Subcutaneous abdominal adipose tissue (tissue), 5 donors: ENCODE results near the gene MYLK4.
A peak's percentile ranks its signal among the peaks of the same experiment; 100 is the strongest.

Experiments
- H3K27ac ChIP-seq: one replicate; pipeline ENCODE4 v1.7.0; 2013; ENCODE audit warnings: low read depth, mild to moderate bottlenecking, inconsistent platforms, low read length, moderate library complexity
- H3K27me3 ChIP-seq, 5 donors: one replicate each; pipeline ENCODE4 v1.7.0; 2013; ENCODE audit warnings: low read length in 5 of 5, inconsistent platforms in 1 of 5; ENCODE audit not compliant: control insufficient read depth in 5 of 5, insufficient read depth in 4 of 5
- H3K36me3 ChIP-seq, 5 donors: one replicate each; pipeline ENCODE4 v1.7.0; 2013; ENCODE audit warnings: low read length in 5 of 5; ENCODE audit not compliant: control insufficient read depth in 5 of 5, insufficient read depth in 5 of 5
- H3K4me1 ChIP-seq, 5 donors: one replicate each; pipeline ENCODE4 v1.7.0; 2013; ENCODE audit warnings: low read length in 5 of 5, mild to moderate bottlenecking in 3 of 5, moderate library complexity in 1 of 5; ENCODE audit not compliant: control insufficient read depth in 5 of 5, insufficient read depth in 5 of 5
- H3K4me3 ChIP-seq, 5 donors: one replicate each; pipeline ENCODE4 v1.7.0; 2013; ENCODE audit warnings: low read length in 5 of 5, low read depth in 1 of 5
- H3K9ac ChIP-seq, 5 donors: one replicate each; pipeline ENCODE4 v1.7.0; 2013; ENCODE audit warnings: low read length in 5 of 5, mild to moderate bottlenecking in 4 of 5, moderate library complexity in 3 of 5
- H3K9me3 ChIP-seq, 5 donors: one replicate each; pipeline ENCODE4 v1.7.0; 2013; ENCODE audit warnings: low read length in 5 of 5; ENCODE audit not compliant: control insufficient read depth in 5 of 5
- donor health status: healthy.
- donor health status: healthy.
- donor health status: healthy.
- donor health status: healthy.
- donor health status: healthy.

The MYLK4 gene

DNA sequence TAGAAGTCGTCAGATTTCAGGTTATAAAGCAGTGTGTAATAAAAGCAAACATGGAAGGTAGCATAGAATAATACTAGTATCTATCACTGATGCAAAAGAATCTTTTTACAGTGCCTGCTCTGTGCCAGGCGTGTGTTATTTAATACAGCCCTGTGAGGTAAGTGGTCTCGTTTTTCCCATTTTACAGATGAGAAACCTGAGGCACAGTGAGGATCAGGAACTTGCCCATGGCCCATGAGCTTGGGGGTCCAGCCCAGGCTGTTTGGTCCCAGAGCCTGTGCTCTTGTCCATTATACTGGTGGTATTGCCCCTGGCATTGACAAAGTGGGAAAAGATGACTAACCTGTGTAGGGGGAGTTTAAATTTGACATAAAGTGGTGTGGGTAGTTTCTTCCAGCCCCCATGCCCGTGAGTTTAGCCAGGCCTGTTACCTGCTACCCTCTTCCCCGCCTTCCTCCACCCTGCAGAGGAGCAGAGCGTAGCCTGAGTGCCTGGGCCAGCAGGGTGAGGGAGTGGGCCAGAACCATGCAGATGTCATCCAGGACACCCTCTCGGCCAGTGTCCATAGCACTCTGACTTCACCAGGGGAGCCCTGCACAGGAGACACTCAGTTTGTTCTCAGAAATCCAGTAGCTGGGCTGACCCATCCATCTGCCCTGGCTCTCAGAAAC lies 31.1 kb upstream of the MYLK4 start:
- Histone ChIP-seq H3K27me3 (no peaks in the 10 kb centered on the region), H3K4me1 (no peaks in the 10 kb centered on the region), H3K9me3 (no peaks in the 10 kb centered on the region), H3K4me3 (no peak overlapping the region), H3K9ac (no peak overlapping the region), H3K27ac (no peak overlapping the region), H3K36me3 (peaks cover 3 to 68% (median 55%) of the 10 kb centered on the region in 5 donors)

DNA sequence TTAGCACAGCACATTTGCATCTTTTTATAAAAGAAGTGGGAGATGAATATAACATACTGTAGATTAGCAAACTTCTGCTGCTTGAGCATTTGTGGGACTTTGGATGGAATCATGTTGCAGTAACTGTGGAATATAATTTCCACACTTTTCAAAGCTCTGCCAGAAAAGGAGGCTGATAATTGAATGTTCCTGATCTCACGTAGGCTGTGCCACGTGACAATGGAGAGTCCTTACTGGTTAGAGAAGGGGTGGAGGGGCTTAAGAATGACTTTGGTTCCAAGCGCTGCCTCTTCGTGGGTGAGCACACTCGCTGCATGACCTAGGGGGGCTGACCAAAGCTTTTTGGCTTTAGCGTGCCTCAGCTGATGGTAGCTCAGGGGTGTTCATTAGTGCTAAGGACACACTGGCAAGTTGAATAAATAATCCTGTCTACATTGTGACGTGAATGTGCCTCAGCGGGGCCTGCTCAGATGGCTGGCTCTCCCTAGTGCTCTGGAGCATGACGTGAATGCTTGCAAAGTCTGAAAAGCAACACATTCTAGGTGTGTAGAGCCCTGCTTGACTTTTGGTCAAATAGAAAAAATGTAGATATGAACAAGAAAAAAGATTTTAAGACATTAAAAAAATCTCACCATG lies 29.5 kb upstream of the MYLK4 start:
- no peaks in the 10 kb centered on the region for H3K27me3 ChIP-seq
- H3K4me3 ChIP-seq = no peak overlapping the region
- no peaks in the 10 kb centered on the region for H3K4me1 ChIP-seq
- no peak overlapping the region for H3K27ac ChIP-seq
- H3K9me3 ChIP-seq = no peaks in the 10 kb centered on the region
- H3K9ac ChIP-seq = peak overlapping the region in 1 of 5 donors; percentile 7
- H3K36me3 ChIP-seq = peaks cover 7 to 63% (median 48%) of the 10 kb centered on the region in 5 donors

DNA sequence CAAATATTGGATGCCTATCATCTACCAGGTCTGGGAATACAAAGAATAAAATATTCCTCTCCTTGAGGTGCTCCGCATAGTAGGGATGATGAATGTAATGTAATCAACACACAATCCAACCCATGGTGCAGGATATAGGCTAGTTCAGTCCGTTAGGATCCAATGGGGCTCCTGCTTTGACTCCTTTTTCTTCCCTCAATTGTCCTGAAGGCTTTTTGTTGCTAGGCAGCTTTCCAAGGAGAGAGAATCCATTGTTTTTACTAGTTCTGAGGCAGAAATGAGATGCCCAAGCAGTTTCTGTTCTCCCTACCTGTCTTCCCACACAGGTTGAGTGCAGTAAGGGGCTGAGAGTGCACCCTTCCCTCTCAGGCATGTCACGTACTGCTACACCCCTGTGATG lies 26.5 kb upstream of the MYLK4 start:
- Histone ChIP-seq H3K9me3 (no peaks in the 10 kb centered on the region), H3K27me3 (no peaks in the 10 kb centered on the region), H3K4me1 (no peaks in the 10 kb centered on the region), H3K36me3 (peaks cover 12 to 62% (median 45%) of the 10 kb centered on the region in 5 donors), H3K9ac (no peak overlapping the region), H3K4me3 (no peak overlapping the region), H3K27ac (no peak overlapping the region)

DNA sequence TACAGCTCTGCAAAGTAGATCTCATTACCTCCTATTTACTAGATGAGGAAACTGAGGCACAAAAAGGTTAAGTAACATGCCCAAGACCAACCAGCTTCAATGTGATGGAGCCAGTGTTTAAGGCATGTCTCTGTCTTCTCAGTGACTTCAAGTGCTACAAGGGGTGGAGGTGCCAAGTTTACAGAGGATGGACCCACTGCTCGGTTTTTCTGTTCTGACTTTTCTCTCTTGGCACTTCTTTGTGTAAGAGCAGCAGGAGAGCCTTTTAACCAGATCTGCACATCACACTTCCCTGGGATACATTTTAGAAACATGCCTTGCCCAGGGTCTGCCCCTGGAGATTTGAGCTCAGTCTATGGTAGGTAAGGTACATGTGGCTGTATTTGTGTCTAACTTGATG lies 24.3 kb upstream of the MYLK4 start:
- Histone ChIP-seq H3K9ac (no peak overlapping the region), H3K27me3 (no peaks in the 10 kb centered on the region), H3K4me1 (peaks cover 0 to 6% (median 3%) of the 10 kb centered on the region in 5 donors), H3K4me3 (no peak overlapping the region), H3K36me3 (peaks cover 12 to 51% (median 32%) of the 10 kb centered on the region in 5 donors), H3K9me3 (no peaks in the 10 kb centered on the region), H3K27ac (no peak overlapping the region)

DNA sequence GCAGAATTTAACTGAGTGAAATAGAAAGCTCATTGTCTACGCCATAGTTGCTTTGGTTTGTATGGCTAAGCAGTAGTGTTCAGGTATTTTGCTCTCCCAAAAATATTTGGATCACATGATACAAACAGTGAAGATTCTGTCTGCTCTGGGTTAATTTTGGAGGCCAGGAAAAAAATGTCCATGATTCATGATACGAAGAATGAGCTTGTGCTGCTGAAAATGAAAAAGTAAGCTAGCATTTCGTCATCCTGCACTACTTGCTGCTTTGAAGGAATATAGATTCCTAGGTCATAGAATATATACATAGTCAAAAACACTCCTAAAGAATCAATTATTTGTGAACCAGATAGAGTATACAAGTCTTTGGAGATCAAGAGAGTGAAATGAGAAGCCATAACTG lies 22.7 kb upstream of the MYLK4 start:
- H3K36me3 ChIP-seq = peaks cover 9 to 38% (median 22%) of the 10 kb centered on the region in 5 donors
- H3K9me3 ChIP-seq = no peaks in the 10 kb centered on the region
- H3K9ac ChIP-seq = no peak overlapping the region
- no peak overlapping the region for H3K27ac ChIP-seq
- peaks cover 0 to 14% (median 6%) of the 10 kb centered on the region in 5 donors for H3K4me1 ChIP-seq
- no peak overlapping the region for H3K4me3 ChIP-seq
- no peaks in the 10 kb centered on the region for H3K27me3 ChIP-seq

DNA sequence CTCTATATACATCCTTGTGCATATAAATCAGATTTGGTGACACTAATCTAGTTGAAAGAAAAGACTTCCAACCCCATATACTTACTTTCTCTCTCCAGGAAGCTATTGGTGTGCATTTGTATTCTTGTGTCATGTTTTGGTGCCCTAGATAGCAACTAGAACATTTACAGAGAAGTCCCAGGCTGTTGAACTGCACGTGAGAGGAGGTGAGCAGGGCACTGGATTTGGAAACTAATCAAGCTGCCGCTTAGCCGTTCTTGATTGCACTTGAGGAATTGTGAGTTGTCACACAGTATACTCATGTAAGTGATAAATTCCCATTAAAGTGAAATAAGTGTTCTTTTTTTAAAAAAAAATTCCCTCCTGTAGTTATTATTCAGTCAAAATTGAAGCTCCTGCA lies 22.1 kb upstream of the MYLK4 start:
- no peaks in the 10 kb centered on the region for H3K27me3 ChIP-seq
- H3K36me3 ChIP-seq = peaks cover 9 to 36% (median 22%) of the 10 kb centered on the region in 5 donors
- H3K27ac ChIP-seq = no peak overlapping the region
- no peak overlapping the region for H3K9ac ChIP-seq
- H3K4me3 ChIP-seq = no peak overlapping the region
- peaks cover under 1 to 20% (median 12%) of the 10 kb centered on the region in 5 donors for H3K4me1 ChIP-seq
- no peaks in the 10 kb centered on the region for H3K9me3 ChIP-seq

DNA sequence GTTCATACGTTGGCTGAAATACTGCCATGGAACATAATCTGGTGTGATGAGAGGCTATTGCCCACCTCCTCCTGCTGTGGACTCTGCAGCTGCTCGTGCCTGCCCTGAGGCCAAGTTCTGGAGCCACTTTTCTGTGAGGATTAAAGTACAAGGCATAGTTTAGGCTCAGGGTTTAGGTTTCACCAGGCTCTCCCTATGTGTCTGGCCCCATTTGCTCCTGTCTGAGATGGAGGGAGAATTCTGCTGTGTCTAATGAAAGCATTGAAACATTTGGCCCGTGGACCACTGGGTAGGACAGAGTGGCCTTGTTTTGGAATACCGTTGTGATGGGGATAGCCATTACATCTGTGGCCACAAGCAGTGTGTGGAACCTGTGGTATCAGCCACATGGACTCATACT lies 20.4 kb upstream of the MYLK4 start:
- Histone ChIP-seq H3K9ac (no peak overlapping the region), H3K27me3 (no peaks in the 10 kb centered on the region), H3K9me3 (no peaks in the 10 kb centered on the region), H3K4me3 (no peak overlapping the region), H3K4me1 (peaks cover 3 to 38% (median 28%) of the 10 kb centered on the region in 5 donors), H3K27ac (no peak overlapping the region), H3K36me3 (peaks cover 9 to 36% (median 22%) of the 10 kb centered on the region in 5 donors)

DNA sequence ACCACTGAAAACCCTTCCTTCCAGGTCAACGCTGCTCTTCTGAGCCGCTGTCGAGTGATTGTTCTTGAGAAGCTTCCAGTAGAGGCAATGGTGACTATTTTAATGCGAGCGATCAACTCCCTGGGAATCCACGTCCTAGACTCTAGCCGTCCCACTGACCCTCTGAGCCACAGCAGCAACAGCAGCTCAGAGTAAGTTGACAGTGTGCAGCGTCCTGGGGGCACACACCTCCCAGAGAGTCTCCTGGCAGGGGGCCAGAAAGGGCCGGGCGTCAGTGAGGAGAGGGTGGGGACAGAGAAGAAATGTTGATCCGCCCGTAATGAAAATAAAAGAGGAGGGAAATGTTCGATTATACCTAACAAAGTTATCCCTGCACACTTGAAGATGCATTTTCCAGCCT lies 19.4 kb upstream of the MYLK4 start:
- peaks cover 3 to 40% (median 28%) of the 10 kb centered on the region in 5 donors for H3K4me1 ChIP-seq
- H3K27me3 ChIP-seq = no peaks in the 10 kb centered on the region
- no peak overlapping the region for H3K27ac ChIP-seq
- no peak overlapping the region for H3K4me3 ChIP-seq
- no peak overlapping the region for H3K9ac ChIP-seq
- peaks cover 5 to 34% (median 21%) of the 10 kb centered on the region in 5 donors for H3K36me3 ChIP-seq
- H3K9me3 ChIP-seq = no peaks in the 10 kb centered on the region

DNA sequence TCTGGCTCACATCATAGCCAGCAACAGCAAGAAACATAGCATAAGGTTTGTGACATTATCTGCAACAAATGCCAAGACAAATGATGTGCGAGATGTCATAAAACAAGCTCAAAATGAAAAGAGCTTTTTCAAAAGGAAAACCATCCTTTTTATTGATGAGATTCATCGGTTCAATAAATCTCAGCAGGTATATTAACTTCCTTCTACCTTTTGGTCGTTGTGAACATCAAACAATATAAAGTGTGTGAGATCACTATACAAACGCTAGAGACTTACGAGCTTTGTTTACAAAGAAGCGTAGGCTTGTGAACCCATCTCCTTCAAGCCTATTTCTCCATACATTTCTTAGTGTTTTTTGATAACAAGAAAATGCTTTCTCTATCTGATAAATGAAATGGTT lies 18.0 kb upstream of the MYLK4 start:
- H3K4me1 ChIP-seq = peaks cover 3 to 47% (median 37%) of the 10 kb centered on the region in 5 donors
- peaks cover 0 to 21% (median 11%) of the 10 kb centered on the region in 5 donors for H3K36me3 ChIP-seq
- no peaks in the 10 kb centered on the region for H3K9me3 ChIP-seq
- no peak overlapping the region for H3K9ac ChIP-seq
- no peak overlapping the region for H3K4me3 ChIP-seq
- H3K27ac ChIP-seq = no peak overlapping the region
- H3K27me3 ChIP-seq = no peaks in the 10 kb centered on the region
